ENCODE data around the gene DIDO1. TPM values are rescaled to one million over a fixed set of nuclear protein-coding genes. Genes with fewer than 3 reads are reported as not detected.

Gene DIDO1
- total and polyA plus RNA-seq, 2 of the 13 experiments (the other 11 are each of a cell fraction or from before 2014, with no cell fraction given) = 75.0 to 75.1 TPM

DNA sequence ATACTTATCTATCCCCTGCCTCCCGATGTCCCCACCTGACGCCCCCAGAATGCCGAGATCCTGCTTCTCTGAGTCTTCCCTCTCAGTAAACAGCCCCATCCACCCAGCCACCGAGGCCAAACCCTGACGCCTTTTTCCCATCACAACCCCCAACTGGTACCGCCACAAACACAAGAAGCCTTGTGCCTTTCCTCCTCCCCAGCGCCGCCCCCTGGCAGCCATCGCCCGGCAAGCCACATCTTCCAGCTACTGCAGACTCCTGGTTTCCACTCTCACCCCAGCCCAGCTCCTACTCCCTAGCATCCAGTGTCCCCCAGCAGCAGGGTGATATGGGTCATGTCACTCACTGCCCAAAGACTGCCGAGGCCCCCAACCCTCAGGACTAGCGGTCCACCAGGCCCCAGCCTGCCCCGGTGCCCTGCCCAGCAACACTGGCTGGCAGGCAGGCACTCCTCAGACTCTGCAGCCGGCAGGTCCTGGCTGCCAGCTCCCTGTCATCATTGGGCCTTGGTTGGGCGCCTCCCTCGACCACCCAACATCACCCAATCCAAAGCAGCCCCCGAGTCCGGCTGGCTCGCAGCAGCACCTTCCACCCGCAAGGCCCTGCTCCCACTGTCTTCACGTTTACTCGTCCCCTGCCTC lies 75.9 kb downstream of the DIDO1 start (continued):
- TF ChIP-seq KAT2B (IDR thresholded peaks at IDR 0.05; ENCODE audit: borderline replicate concordance, low read depth, low read length) = no peak
- no peak for TF ChIP-seq ZNF256 (CRISPR knock-in tag; conservative IDR thresholded peaks at IDR 0.05)
- no peak for TF ChIP-seq POLR2A (IDR thresholded peaks at IDR 0.05; ENCODE audit: insufficient read depth in 1 of 2, low read depth in 2 of 2, low read length in 2 of 2)
- TF ChIP-seq NR2F6 (IDR thresholded peaks at IDR 0.05) = no peak
- TF ChIP-seq NR2F6 (CRISPR knock-in tag; IDR thresholded peaks at IDR 0.05) = no peak
- TF ChIP-seq, protein P1, sequence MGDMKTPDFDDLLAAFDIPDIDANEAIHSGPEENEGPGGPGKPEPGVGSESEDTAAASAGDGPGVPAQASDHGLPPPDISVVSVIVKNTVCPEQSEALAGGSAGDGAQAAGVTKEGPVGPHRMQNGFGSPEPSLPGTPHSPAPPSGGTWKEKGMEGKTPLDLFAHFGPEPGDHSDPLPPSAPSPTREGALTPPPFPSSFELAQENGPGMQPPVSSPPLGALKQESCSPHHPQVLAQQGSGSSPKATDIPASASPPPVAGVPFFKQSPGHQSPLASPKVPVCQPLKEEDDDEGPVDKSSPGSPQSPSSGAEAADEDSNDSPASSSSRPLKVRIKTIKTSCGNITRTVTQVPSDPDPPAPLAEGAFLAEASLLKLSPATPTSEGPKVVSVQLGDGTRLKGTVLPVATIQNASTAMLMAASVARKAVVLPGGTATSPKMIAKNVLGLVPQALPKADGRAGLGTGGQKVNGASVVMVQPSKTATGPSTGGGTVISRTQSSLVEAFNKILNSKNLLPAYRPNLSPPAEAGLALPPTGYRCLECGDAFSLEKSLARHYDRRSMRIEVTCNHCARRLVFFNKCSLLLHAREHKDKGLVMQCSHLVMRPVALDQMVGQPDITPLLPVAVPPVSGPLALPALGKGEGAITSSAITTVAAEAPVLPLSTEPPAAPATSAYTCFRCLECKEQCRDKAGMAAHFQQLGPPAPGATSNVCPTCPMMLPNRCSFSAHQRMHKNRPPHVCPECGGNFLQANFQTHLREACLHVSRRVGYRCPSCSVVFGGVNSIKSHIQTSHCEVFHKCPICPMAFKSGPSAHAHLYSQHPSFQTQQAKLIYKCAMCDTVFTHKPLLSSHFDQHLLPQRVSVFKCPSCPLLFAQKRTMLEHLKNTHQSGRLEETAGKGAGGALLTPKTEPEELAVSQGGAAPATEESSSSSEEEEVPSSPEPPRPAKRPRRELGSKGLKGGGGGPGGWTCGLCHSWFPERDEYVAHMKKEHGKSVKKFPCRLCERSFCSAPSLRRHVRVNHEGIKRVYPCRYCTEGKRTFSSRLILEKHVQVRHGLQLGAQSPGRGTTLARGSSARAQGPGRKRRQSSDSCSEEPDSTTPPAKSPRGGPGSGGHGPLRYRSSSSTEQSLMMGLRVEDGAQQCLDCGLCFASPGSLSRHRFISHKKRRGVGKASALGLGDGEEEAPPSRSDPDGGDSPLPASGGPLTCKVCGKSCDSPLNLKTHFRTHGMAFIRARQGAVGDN (CRISPR knock-in tag; IDR thresholded peaks at IDR 0.05) = peak; percentile 26; the same call in 1 of the 2 replicates
- TF ChIP-seq ZNF343 (CRISPR knock-in tag; IDR thresholded peaks at IDR 0.05) = no peak
- peak; percentile 61 for TF ChIP-seq HIVEP1 (CRISPR knock-in tag; IDR thresholded peaks at IDR 0.05)
- TF ChIP-seq, protein P2, sequence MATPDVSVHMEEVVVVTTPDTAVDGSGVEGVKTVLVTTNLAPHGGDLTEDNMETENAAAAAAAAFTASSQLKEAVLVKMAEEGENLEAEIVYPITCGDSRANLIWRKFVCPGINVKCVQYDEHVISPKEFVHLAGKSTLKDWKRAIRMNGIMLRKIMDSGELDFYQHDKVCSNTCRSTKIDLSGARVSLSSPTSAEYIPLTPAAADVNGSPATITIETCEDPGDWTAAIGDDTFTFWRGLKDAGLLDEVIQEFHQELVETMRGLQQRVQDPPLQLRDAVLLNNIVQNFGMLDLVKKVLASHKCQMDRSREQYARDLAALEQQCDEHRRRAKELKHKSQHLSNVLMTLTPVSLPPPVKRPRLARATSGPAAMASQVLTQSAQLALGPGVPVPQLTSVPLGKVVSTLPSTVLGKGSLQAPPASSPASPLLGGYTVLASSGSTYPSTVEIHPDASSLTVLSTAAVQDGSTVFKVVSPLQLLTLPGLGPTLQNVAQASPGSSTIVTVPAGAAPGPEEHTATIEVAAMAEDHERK (CRISPR knock-in tag; IDR thresholded peaks at IDR 0.05; ENCODE audit: low read depth) = no peak
- TF ChIP-seq, protein P3, sequence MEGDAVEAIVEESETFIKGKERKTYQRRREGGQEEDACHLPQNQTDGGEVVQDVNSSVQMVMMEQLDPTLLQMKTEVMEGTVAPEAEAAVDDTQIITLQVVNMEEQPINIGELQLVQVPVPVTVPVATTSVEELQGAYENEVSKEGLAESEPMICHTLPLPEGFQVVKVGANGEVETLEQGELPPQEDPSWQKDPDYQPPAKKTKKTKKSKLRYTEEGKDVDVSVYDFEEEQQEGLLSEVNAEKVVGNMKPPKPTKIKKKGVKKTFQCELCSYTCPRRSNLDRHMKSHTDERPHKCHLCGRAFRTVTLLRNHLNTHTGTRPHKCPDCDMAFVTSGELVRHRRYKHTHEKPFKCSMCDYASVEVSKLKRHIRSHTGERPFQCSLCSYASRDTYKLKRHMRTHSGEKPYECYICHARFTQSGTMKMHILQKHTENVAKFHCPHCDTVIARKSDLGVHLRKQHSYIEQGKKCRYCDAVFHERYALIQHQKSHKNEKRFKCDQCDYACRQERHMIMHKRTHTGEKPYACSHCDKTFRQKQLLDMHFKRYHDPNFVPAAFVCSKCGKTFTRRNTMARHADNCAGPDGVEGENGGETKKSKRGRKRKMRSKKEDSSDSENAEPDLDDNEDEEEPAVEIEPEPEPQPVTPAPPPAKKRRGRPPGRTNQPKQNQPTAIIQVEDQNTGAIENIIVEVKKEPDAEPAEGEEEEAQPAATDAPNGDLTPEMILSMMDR (CRISPR knock-in tag; IDR thresholded peaks at IDR 0.05) = peak; percentile 13; the same call in 1 of the 2 replicates
- no peak for TF ChIP-seq SAP130 (CRISPR knock-in tag; IDR thresholded peaks at IDR 0.05; ENCODE audit: low read depth)
- no peak for TF ChIP-seq ZNF709 (CRISPR knock-in tag; IDR thresholded peaks at IDR 0.05)
- no peak for TF ChIP-seq ESRRA (CRISPR knock-in tag; IDR thresholded peaks at IDR 0.05; ENCODE audit: low read depth)
- no peak for TF ChIP-seq ZNF788 (CRISPR knock-in tag; IDR thresholded peaks at IDR 0.05; ENCODE audit: borderline replicate concordance)
- TF ChIP-seq, protein P4, sequence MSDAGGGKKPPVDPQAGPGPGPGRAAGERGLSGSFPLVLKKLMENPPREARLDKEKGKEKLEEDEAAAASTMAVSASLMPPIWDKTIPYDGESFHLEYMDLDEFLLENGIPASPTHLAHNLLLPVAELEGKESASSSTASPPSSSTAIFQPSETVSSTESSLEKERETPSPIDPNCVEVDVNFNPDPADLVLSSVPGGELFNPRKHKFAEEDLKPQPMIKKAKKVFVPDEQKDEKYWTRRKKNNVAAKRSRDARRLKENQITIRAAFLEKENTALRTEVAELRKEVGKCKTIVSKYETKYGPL (CRISPR knock-in tag; IDR thresholded peaks at IDR 0.05) = no peak
- no peak for TF ChIP-seq ZNF317 (CRISPR knock-in tag; IDR thresholded peaks at IDR 0.05)
- peak; percentile 41 for TF ChIP-seq MED8 (CRISPR knock-in tag; IDR thresholded peaks at IDR 0.05; ENCODE audit: insufficient replicate concordance)
- no peak for TF ChIP-seq IRF2 (CRISPR knock-in tag; IDR thresholded peaks at IDR 0.05)
- no peak for TF ChIP-seq TCF12 (IDR thresholded peaks at IDR 0.05)
- no peak for TF ChIP-seq TCF12 (CRISPR knock-in tag; IDR thresholded peaks at IDR 0.05)
- TF ChIP-seq, protein P5, sequence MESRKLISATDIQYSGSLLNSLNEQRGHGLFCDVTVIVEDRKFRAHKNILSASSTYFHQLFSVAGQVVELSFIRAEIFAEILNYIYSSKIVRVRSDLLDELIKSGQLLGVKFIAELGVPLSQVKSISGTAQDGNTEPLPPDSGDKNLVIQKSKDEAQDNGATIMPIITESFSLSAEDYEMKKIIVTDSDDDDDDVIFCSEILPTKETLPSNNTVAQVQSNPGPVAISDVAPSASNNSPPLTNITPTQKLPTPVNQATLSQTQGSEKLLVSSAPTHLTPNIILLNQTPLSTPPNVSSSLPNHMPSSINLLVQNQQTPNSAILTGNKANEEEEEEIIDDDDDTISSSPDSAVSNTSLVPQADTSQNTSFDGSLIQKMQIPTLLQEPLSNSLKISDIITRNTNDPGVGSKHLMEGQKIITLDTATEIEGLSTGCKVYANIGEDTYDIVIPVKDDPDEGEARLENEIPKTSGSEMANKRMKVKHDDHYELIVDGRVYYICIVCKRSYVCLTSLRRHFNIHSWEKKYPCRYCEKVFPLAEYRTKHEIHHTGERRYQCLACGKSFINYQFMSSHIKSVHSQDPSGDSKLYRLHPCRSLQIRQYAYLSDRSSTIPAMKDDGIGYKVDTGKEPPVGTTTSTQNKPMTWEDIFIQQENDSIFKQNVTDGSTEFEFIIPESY (CRISPR knock-in tag; IDR thresholded peaks at IDR 0.05) = peak; percentile 76
- peak; percentile 57 for TF ChIP-seq HNRNPH1 (optimal IDR thresholded peaks at IDR 0.05; ENCODE audit: low read depth, low read length)

All from HepG2 (cell line).